Activated CD4-positive, alpha-beta T cell treated with anti-CD3 and anti-CD28 coated beads, Interleukin-10, Interleukin-2, amounts not matched to agents 100 ng/mL and 50 ng/mL, durations not matched to agents 16 hours and 8 hours (primary cell): ENCODE measurements around the gene KRT81.
A peak's percentile ranks its signal among the peaks of the same experiment; 100 is the strongest.
"Not testable (repeated sequence)": the region's sequence is repeated elsewhere in the genome, so short reads cannot be mapped to it uniquely, and the experiment has no call there.

Source experiments
- DNase-seq: peaks from one replicate; pipeline ENCODE4 v3.0.0-alpha.2; 2020

Gene KRT81

DNA sequence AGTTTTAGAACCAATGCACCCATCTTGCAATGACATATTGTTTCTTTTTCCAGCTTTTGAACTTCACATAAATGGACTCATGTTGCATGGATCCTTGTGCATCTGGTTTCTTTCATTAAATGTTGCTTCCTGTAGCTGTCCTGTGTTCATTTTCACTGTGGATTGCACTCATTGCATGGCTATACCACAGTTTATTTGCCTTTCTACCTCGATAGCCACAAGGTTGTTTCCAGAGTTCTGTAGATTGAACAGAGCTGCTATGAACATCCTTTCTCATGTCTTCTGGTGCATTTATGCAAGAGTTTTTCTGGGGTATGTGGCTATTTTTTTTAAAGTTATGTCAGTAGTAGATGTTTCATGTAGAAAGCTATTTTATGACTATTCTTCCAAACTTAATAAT, 3.5 kb upstream of the KRT81 start:
- DNase-seq: no peak

DNA sequence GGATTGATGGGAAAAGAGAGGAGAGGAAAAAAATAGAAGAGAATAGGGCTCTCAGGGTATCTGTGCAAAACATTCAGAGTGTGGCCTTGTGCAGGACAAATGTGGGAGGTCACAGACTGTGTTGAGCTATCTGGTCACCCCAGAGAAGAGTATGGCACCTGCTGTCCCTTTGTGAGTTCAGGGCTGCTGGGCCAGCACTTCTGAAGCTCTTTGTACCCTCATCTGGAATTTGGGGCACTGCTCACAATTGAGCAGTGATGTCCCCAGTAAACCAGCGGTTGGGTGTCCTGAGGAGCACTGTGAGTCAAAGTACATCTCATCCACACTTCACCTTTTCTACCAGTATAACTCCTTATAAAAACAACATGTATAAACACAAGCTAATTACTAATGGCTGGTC, 2.6 kb upstream of the KRT81 start:
- no peak for DNase-seq

- not testable (repeated sequence) for DNase-seq
Observed at GRCh38 chr12:52290483-52291134, 725 bp downstream of the KRT81 start.

DNA sequence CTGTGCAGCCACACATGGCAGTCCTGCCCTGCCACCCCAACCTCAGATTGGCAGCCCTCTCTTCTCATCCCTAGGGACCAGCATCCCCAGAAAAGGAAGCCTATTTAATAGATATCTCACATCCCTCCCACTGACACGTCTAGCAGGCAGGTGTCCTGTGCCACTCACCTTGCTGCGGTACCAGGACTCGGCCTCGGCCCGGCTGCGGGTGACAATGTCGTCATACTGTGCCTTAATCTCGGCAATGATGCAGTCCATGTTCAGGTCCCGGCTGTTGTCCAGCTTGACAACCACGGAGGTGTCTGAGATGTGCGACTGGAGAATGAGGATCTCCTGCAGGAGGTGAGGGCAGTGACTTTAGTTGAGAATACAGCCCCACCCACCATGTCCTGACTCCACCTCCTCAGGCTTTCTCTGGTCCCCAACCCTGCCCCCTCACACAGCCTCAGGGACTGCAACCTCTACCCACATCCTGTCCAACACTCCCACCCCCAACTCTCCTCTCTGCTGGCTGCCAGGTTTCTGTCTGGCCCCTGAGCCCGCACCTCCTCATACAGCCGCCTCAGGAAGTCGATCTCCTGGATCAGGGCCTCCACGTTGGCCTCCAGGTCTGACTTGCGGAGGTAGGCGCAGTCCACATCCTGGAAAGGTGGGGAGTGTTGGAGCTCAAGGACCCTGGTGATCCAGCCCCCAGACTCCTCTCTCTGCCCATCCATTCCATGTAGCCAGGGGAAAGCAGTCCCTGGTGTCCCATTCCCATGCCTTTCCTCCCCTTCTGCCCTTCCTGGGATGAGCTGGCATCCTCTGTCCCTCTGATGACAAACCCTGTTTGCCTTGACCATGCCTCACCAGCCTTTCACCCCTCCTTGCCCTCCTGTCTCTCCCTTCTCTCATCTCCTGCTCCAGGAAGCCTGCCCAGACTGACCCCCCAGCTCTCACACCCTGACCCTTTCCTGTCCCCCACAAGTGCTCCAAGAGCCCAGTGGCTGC, 3.2 kb downstream of the KRT81 start:
- peak; percentile 9 for DNase-seq

GRCh38 chr12:52286857-52287785, 4.2 kb downstream of the KRT81 start:
- not testable (repeated sequence) for DNase-seq

- no peak for DNase-seq
Observed at GRCh38 chr12:52285851-52286530, 5.3 kb downstream of the KRT81 start.

DNA sequence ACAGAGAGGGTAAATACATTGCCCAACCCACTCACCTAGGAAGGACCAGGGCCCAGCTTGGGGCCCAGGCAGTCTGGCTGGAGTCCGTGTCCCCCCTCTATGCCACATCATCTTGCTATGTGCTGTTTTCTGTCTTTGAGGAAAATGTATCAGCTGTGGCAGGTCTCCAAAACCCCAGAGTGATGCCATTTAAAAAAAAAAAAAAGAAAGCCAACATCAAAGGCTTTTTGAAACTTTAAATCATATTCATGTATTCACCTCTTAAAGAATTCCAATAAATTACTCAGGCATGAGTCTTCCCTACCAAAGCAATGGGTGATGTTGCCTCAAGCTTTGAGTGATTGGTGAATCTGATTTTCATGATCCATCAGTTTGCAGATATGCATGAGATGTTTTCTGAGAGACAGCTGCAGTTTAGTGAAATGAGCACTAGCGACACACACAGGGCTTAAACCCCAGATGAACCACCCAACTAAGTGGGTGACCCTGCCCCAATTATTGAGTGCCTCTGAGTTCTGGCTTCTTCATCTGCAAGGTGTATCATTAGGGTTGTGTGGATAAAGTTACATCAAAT, 6.1 kb downstream of the KRT81 start:
- DNase-seq: no peak

DNA sequence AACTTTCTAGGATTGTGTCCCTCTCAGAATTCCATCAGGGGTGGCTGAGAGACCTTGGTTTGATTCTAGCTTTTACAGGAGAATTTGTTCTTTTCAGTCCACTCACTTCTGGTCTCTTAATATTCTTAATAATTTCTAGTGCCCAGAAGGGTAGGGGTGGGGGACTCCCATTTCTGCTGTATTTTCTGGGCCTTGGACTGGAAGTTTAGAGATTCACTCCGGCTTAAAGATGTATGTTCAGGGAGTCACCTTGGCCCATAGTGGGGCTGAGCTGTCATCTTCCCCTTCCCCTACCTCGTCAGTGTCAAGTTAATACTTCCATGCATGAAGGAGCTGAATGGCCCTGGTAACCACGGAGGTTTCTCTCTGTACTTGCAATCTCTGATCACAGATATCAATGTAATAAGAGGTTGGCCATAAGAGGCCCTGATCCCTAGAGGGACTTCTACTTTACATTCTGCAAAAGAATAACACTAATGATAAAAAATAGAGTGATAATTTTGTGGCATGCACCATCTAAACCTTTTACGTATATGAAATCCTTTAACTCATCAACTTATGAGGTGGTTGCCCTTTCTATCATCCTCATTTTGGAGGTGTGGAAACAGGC, 6.7 kb downstream of the KRT81 start:
- no peak for DNase-seq

DNA sequence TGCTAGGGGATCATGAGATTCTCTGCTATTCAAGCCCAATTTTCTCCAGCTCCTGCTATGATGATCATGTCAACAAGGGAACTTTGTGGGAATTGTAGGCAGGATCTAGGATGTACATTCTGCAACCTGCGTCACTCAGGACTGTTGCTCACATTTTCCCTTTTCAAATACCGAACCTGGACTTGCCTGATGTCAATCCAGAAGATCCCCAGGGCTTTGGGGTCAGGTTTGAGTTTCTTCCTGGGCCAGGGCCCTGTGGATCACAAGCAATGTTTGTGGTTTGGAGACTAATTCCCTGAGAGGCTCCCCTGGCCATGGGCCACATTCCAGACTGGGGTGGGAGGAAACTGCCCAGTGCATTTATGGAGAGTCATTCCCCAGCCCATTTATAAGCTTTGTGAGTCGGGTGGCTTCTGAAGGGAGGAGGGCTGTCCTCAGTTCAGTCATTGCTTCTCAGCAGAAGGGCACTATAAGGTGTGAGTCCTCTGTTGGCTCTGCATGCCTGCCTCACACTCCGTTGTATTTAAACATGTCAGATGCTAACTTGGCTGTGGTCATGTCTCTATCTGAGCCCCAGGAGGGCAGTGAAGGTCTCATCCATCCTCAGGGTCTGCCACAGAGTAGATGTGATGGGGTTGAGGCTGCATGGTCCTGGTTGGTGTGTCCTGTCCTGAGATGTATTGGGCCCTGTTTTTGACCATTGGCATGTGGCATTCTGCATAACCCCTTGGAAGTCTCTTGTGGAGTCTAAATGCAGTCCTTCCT, 10.4 kb downstream of the KRT81 start:
- no peak for DNase-seq

DNA sequence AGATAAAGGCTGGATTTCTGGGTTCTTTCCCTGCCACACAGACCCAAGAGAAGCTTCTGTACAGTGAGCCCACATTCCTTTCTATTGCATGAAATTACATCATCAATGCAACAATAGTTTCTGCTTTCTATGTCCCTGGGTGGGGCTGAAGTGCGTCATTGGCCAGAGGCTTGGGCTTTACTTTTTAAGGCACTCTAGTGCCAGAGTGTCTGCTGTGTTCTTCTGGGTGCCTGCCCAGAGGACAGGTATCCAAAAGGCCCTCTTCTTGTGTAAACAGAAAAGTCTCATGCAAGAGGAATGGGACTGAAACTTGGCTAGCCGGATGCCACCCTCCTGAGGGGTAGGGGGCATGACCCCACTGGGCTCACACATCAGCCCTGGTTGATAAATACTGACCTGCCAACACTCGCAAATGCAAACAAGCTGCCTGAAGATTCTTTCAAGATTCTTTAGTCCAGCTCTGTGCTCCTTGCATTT, 11.0 kb downstream of the KRT81 start:
- no peak for DNase-seq

DNA sequence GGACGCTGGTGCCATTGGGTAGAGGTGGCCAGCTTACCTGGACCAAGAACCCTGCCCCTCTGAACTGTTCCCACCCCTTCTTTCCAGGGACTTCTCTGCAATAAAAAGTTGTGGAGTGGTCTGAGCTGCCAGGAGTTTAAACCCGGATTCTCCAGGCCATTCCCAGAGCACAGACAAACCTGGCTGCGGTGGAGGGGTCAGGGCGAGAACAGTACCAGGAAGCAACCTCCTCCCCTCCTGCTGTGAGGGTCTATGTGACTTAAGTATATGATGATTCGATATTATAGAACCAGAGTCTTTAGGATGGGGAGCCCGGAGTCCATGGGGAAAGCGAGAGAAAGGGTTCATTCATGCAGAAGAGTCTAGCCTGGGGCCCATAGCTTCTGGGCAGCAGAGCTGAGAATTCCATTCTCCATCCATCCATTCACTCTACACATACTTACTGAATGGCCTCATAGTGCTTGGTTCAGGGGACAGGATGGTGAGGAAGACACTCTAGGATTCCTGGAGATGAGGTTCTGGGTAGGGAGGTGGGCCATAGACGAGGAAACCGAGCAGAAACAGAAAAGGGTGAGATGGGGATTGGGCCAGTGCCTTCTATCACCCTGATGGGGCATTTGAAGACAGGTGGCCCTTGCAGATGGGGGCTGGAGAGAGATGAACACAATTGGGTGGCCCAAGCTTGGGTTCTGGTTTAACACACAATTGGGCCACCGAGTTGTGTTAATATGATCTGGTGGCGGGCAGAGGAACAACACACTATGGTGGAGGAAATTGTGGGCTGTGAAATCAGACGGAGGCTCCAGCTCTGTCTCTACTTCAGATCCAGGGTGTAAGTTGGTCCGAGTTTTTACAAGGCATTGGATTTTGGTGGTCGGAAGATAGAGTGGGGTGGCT, 11.7 kb downstream of the KRT81 start:
- no peak for DNase-seq

- peak; percentile 79 for DNase-seq
Observed at GRCh38 chr12:52278575-52279421, 12.5 kb downstream of the KRT81 start.

- no peak for DNase-seq
Observed at GRCh38 chr12:52277486-52278245, 13.7 kb downstream of the KRT81 start.

- DNase-seq: no peak
Observed at GRCh38 chr12:52275686-52276085, 15.6 kb downstream of the KRT81 start.

- no peak for DNase-seq
Observed at GRCh38 chr12:52274521-52275120, 16.7 kb downstream of the KRT81 start, which contains the start of gene KRT86. TSS of gene KRT86 (plus strand) at chr12:52274645. CDS start at chr12:52301917, 27,272 bp downstream.

DNA sequence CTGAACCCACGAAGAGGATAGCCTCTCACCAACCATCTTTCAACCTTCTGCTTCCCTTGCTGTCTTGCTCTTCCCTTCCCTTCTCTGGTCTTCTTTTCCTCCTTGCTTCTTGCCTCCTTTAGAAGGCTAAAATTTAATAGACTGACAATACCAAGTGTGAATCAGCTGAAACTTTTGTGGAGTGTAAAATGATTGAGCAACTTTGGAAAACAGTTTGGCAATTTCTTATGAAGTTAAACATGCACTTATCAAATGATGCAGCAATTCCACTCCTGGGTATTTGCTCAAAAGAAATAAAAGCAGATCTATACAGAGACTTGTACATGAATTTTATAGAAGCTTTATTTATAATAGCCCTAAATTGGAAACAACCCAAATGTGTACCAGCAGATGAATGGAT, 20.2 kb downstream of the KRT81 start:
- no peak for DNase-seq

GRCh38 chr12:52270541-52271070, 20.7 kb downstream of the KRT81 start:
- DNase-seq: no peak
